H1 (cell line): ENCODE measurements around the gene PPP2R2D. TPM values are rescaled to one million over a fixed set of nuclear protein-coding genes. Genes with fewer than 3 reads are reported as not detected.

Experiments used
- CTCF ChIA-PET: fragments of 300-600 bp; sonication (Branson Sonifier 250); formaldehyde crosslinking; loops from one replicate; lab custom pipeline; 2021; ENCODE audit not compliant: partially characterized antibody; lab: Charles Lee
- POLR2A ChIA-PET: fragments of 300-600 bp; sonication (Branson Sonifier 250); formaldehyde crosslinking; loops from one replicate; lab custom pipeline; 2021; ENCODE audit warnings: inconsistent platforms; ENCODE audit not compliant: partially characterized antibody; lab: Charles Lee
- DNase-seq, 2 experiments: peaks; one replicate each; pipeline versions ENCODE4 v3.0.0 to v3.0.0-alpha.2; 2010 to 2022; ENCODE audit warnings: low spot score in 2 of 2, low read depth in 1 of 2, mixed read lengths in 1 of 2
- FAIRE-seq: peaks from 2 replicates; lab custom pipeline; 2011; peaks lifted over from hg19 to GRCh38; lab: Jason Lieb, UNC
- H2AFZ ChIP-seq: 2 replicates; pipeline ENCODE4 v1.8.1; 2012; ENCODE audit warnings: low read length, inconsistent platforms
- H2AK5ac ChIP-seq: 2 replicates; pipeline ENCODE4 v1.6.1; 2013; ENCODE audit warnings: low read depth, low read length
- H2BK120ac ChIP-seq: replicated peaks from 2 replicates; pipeline ENCODE3; 2013; ENCODE audit warnings: low read depth, low read length, inconsistent platforms
- H2BK12ac ChIP-seq: 2 replicates; pipeline ENCODE4 v1.6.1; 2013; ENCODE audit warnings: low read depth, low read length
- H2BK15ac ChIP-seq: 2 replicates; pipeline ENCODE4 v1.6.1; 2013; ENCODE audit warnings: low read length
- H2BK20ac ChIP-seq: 2 replicates; pipeline ENCODE4 v1.6.1; 2013; ENCODE audit warnings: low read length
- H2BK5ac ChIP-seq: 2 replicates; pipeline ENCODE4 v1.6.1; 2013; ENCODE audit warnings: low read depth, low read length
- H3K14ac ChIP-seq: 2 replicates; pipeline ENCODE4 v1.6.1; 2013; ENCODE audit warnings: inconsistent platforms; ENCODE audit not compliant: insufficient read length
- H3K18ac ChIP-seq: 2 replicates; pipeline ENCODE4 v1.6.1; 2013; ENCODE audit warnings: low read length; ENCODE audit errors: extremely low read depth
- H3K23ac ChIP-seq: 2 replicates; pipeline ENCODE4 v1.6.1; 2013; ENCODE audit warnings: inconsistent platforms; ENCODE audit not compliant: insufficient read length
- H3K23me2 ChIP-seq: 2 replicates; pipeline ENCODE4 v1.6.1; 2013; ENCODE audit warnings: low read depth, low read length
- H3K27ac ChIP-seq: 2 replicates; pipeline ENCODE4 v1.6.1; 2011; ENCODE audit warnings: low read depth, low read length, inconsistent platforms
- H3K27me3 ChIP-seq, 4 experiments: replicated peaks in 1 of 4; 1 replicate in 1 of 4; 2 replicates in 3 of 4; pipeline versions ENCODE4 v1.6.1 to v1.8.1; 2011 to 2013; ENCODE audit warnings: low read length in 3 of 4, mild to moderate bottlenecking in 3 of 4, inconsistent platforms in 2 of 4, mixed read lengths in 2 of 4, moderate library complexity in 1 of 4; ENCODE audit not compliant: control insufficient read depth in 3 of 4, insufficient read depth in 3 of 4; ENCODE audit errors: extremely low read depth in 1 of 4
- H3K36me3 ChIP-seq, 4 experiments: 2 replicates each; pipeline versions ENCODE4 v1.6.1 to v1.8.1; 2011 to 2013; ENCODE audit warnings: mild to moderate bottlenecking in 4 of 4, low read length in 3 of 4, moderate library complexity in 2 of 4, control low read depth in 1 of 4, inconsistent platforms in 1 of 4; ENCODE audit not compliant: insufficient read depth in 4 of 4, control insufficient read depth in 2 of 4
- H3K4ac ChIP-seq: replicated peaks from 2 replicates; pipeline ENCODE3; 2013; ENCODE audit warnings: low read length, low read depth, mixed read lengths, inconsistent platforms; ENCODE audit not compliant: insufficient read length
- H3K4me1 ChIP-seq, 4 experiments: replicated peaks in 1 of 4; 1 replicate in 1 of 4; 2 replicates in 3 of 4; pipeline versions ENCODE4 v1.6.1 to v1.8.1; 2011 to 2013; ENCODE audit warnings: low read length in 3 of 4, inconsistent platforms in 2 of 4, mixed read lengths in 1 of 4; ENCODE audit not compliant: insufficient read depth in 4 of 4, control insufficient read depth in 3 of 4
- H3K4me2 ChIP-seq, 2 experiments: 2 replicates each; pipeline versions ENCODE4 v1.6.1 to v1.8.1; 2011 to 2013; ENCODE audit warnings: low read depth in 2 of 2, low read length in 2 of 2, control low read depth in 1 of 2, inconsistent platforms in 1 of 2, mild to moderate bottlenecking in 1 of 2; ENCODE audit not compliant: insufficient read depth in 1 of 2
- H3K4me3 ChIP-seq, 4 experiments: fragments of 200-600, 300-600 bp in 1 of 4; sonication (generic), shearing (Covaris generic), sonication (Bioruptor Twin) in 1 of 4; 2 replicates each; pipeline versions ENCODE4 v1.5.1 to v1.8.1; 2011 to 2016; ENCODE audit warnings: low read length in 4 of 4, low read depth in 3 of 4, control low read depth in 2 of 4, inconsistent platforms in 2 of 4, mild to moderate bottlenecking in 2 of 4, mixed read lengths in 1 of 4, moderate library complexity in 1 of 4; ENCODE audit not compliant: insufficient read depth in 2 of 4; ENCODE audit errors: extremely low read depth in 1 of 4
- H3K56ac ChIP-seq: replicated peaks from 2 replicates; pipeline ENCODE3; 2013; ENCODE audit warnings: low read depth, mild to moderate bottlenecking, mixed read lengths, low read length, inconsistent platforms; ENCODE audit not compliant: insufficient read length
- H3K79me1 ChIP-seq: 2 replicates; pipeline ENCODE4 v1.6.1; 2013; ENCODE audit warnings: low read depth, low read length, control low read depth
- H3K79me2 ChIP-seq, 2 experiments: 2 replicates each; pipeline versions ENCODE4 v1.6.1 to v1.8.1; 2012 to 2013; ENCODE audit warnings: low read length in 2 of 2, mild to moderate bottlenecking in 2 of 2, inconsistent platforms in 1 of 2; ENCODE audit not compliant: insufficient read depth in 2 of 2, control insufficient read depth in 1 of 2
- H3K9ac ChIP-seq, 4 experiments: replicated peaks in 1 of 4; 1 replicate in 1 of 4; 2 replicates in 3 of 4; pipeline versions ENCODE4 v1.6.1 to v1.8.1; 2011 to 2013; ENCODE audit warnings: low read depth in 3 of 4, low read length in 3 of 4, control low read depth in 2 of 4, mild to moderate bottlenecking in 2 of 4, moderate library complexity in 2 of 4, inconsistent platforms in 1 of 4; ENCODE audit errors: extremely low read depth in 1 of 4
- H3K9me3 ChIP-seq, 2 experiments: 2 replicates each; pipeline versions ENCODE4 v1.6.1 to v1.8.1; 2012 to 2013; ENCODE audit warnings: mild to moderate bottlenecking in 2 of 2, moderate library complexity in 2 of 2, control low read depth in 1 of 2, inconsistent platforms in 1 of 2, low read depth in 1 of 2, low read length in 1 of 2, mixed read lengths in 1 of 2; ENCODE audit not compliant: insufficient read depth in 2 of 2
- H4K20me1 ChIP-seq, 2 experiments: replicated peaks in 1 of 2; 2 replicates each; pipeline versions ENCODE3 to v1.8.1; 2011 to 2013; ENCODE audit warnings: inconsistent platforms in 2 of 2, low read length in 2 of 2, mild to moderate bottlenecking in 1 of 2; ENCODE audit not compliant: insufficient read depth in 2 of 2, control insufficient read depth in 1 of 2
- H4K5ac ChIP-seq: 2 replicates; pipeline ENCODE4 v1.6.1; 2013; ENCODE audit warnings: low read length, low read depth, mixed read lengths, inconsistent platforms; ENCODE audit not compliant: insufficient read length
- H4K8ac ChIP-seq: 2 replicates; pipeline ENCODE4 v1.8.0; 2013; ENCODE audit warnings: mild to moderate bottlenecking, moderate library complexity, low read length, inconsistent platforms; ENCODE audit not compliant: insufficient read depth; ENCODE audit errors: extremely low read depth
- H4K91ac ChIP-seq: replicated peaks from 2 replicates; pipeline ENCODE3; 2013; ENCODE audit warnings: low read length, mixed read lengths, inconsistent platforms; ENCODE audit not compliant: insufficient read length
- BACH1 ChIP-seq: IDR thresholded peaks from 2 replicates; pipeline ENCODE4 v1.6.1; 2012; ENCODE audit warnings: low read length, improper control_type of control experiment
- CEBPB ChIP-seq: IDR thresholded peaks from 2 replicates; pipeline ENCODE4 v1.6.1; 2012; ENCODE audit warnings: low read depth, low read length
- EGR1 ChIP-seq: IDR thresholded peaks from 2 replicates; pipeline ENCODE4 v1.6.1; 2011; ENCODE audit warnings: low read depth, low read length, borderline replicate concordance
- GABPA ChIP-seq: IDR thresholded peaks from 2 replicates; pipeline ENCODE4 v1.6.1; 2011; ENCODE audit warnings: mild to moderate bottlenecking, low read length, moderate library complexity, borderline replicate concordance; ENCODE audit not compliant: insufficient read depth
- KDM1A ChIP-seq: fragments of 200-600, 300-600 bp; sonication (generic); IDR thresholded peaks from 2 replicates; pipeline ENCODE4 v1.7.1; 2016; ENCODE audit warnings: mild to moderate bottlenecking, low read length, borderline replicate concordance
- POLR2A ChIP-seq, 2 experiments: IDR thresholded peaks; 1 replicate in 1 of 2; 2 replicates in 1 of 2; pipeline ENCODE4 v1.6.1; 2011; ENCODE audit warnings: low read depth in 2 of 2, low read length in 2 of 2, mild to moderate bottlenecking in 2 of 2; ENCODE audit errors: control extremely low read depth in 1 of 2
- SP1 ChIP-seq: IDR thresholded peaks from 2 replicates; pipeline ENCODE4 v1.6.1; 2011; ENCODE audit warnings: low read depth, low read length
- SP2 ChIP-seq: IDR thresholded peaks from 2 replicates; pipeline ENCODE4 v1.6.1; 2012; ENCODE audit warnings: mild to moderate bottlenecking, low read length, inconsistent platforms
- SRF ChIP-seq: IDR thresholded peaks from 2 replicates; pipeline ENCODE4 v1.6.1; 2011; ENCODE audit warnings: mild to moderate bottlenecking, low read depth, low read length, moderate library complexity
- TBP ChIP-seq: IDR thresholded peaks from 2 replicates; pipeline ENCODE4 v1.6.1; 2011; ENCODE audit warnings: low read depth, low read length, improper control_type of control experiment
- WGBS, 2 experiments: shearing (Covaris generic) in 1 of 2; methylation state at CpG; one replicate each; pipeline versions ENCODE4 v1.1.6 to v1.1.7; 2013 to 2015; ENCODE audit warnings: low lambda C conversion rate in 2 of 2, mixed read lengths in 2 of 2, inconsistent platforms in 1 of 2, low coverage in 1 of 2, missing lambda C conversion rate in 1 of 2; ENCODE audit not compliant: insufficient replicate concordance in 2 of 2, insufficient coverage in 1 of 2, insufficient read length in 1 of 2; ENCODE audit errors: extremely low coverage in 1 of 2, missing lambda C conversion rate in 1 of 2; 5-methylcytosine and 5-hydroxymethylcytosine counted together
- polyA plus RNA-seq, 7 experiments: library from polyadenylated mRNA; depleted of rRNA in 3 of 7; stranded (reverse) in 5 of 7; unstranded in 2 of 7; fragments of >200 nt in 5 of 7; fragments of 200-250 nt in 2 of 7; gene quantifications; 1 replicate in 5 of 7; 2 replicates in 1 of 7; 4 replicates in 1 of 7; pipeline versions ENCODE4 v1.2.1 to v1.2.3, GENCODE V29; 2011 to 2013; ENCODE audit warnings: missing spikeins in 2 of 7, mixed read lengths in 2 of 7
- total RNA-seq: library from RNA; stranded (reverse); fragmentation: NEBNext Ultra II Directional; extraction: Animal tissue kit (Norgen Biotek cat#: 25700); gene quantifications from 2 replicates; pipeline ENCODE4 v1.2.1, GENCODE V29; 2021
- TF ChIP-seq, protein P1 (sequence below): IDR thresholded peaks from 2 replicates; pipeline ENCODE4 v1.6.1; 2012; ENCODE audit warnings: inconsistent platforms

PPP2R2D gene
- total and polyA plus RNA-seq, 2 of the 8 experiments (the other 6 are each of a cell fraction or from before 2014, with no cell fraction given) = 25.4 to 32.8 TPM

DNA sequence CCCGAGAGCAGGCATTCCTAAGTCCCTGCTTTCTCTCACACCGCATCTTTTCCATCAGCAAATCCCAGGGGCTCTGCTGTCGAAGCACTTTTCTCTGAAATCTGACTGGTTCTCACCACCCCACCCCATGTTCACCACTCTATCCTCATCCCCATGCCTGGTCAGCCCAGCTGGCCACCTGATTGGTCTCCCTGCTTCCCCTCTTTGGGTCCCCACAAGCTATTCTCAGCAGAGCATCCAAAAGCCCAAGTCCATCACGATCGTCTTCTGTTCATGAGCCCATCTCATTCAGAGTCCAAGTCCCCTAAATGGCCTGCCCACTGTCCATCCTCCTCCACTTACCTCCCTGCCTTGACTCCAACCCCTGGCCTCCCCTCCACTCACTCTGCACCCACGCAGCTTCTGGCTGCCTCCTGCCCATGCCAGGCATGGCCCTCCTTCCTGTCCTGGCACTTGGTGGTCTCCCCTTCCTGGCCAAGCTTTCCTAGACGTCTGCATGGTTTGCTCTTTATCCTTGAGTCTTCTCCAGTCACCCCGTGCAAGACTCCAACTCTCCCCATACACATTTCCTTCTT, 1.6 kb upstream of the PPP2R2D start:
- DNase-seq (no peak), FAIRE-seq (no peak)
- H4K8ac ChIP-seq = no peak overlapping the region
- H3K4me2 ChIP-seq = peak overlapping the region in 1 of 2 experiments; percentile 50; a peak in 1 of 4 replicates
- ChIA-PET POLR2A (interaction anchor here (1.0 to 3.9 kb wide), 5 partner anchors 8 to 62 kb away, joined by 3 to 12 read pairs (median 4); no protein-coding TSS in a partner anchor), CTCF (interaction anchor here (0.9 to 1.8 kb wide), 12 partner anchors 8 to 258 kb away, joined by 3 to 11 read pairs (median 4); no protein-coding TSS in a partner anchor)
- 0 out of 2 replicates have a peak overlapping the region, but pooled peaks have one; percentile 77 for H2AK5ac ChIP-seq
- H3K27ac ChIP-seq = no peak overlapping the region
- no peak overlapping the region for H2AFZ ChIP-seq
- H3K4me1 ChIP-seq = peaks cover 0 to 2% (median 0%) of the 10 kb centered on the region in 4 experiments; a peak in 3 of 7 replicates
- H3K79me2 ChIP-seq = peaks cover 10 to 27% of the 10 kb centered on the region in 2 experiments
- H3K79me1 ChIP-seq = no peaks in the 10 kb centered on the region
- H3K56ac ChIP-seq = no peak overlapping the region
- H3K4ac ChIP-seq = no peak overlapping the region
- no peak overlapping the region for H3K14ac ChIP-seq
- H2BK12ac ChIP-seq = peak overlapping the region; percentile 75; the same call in 1 of the 2 replicates
- H3K4me3 ChIP-seq = no peak overlapping the region
- peaks cover 0 to 2% (median 0%) of the 10 kb centered on the region in 4 experiments; a peak in 3 of 7 replicates for H3K27me3 ChIP-seq
- peaks cover 2% of the 10 kb centered on the region; the same call in 1 of the 2 replicates for H3K23me2 ChIP-seq
- no peaks in the 10 kb centered on the region for H3K9me3 ChIP-seq
- no peaks in the 10 kb centered on the region for H3K36me3 ChIP-seq
- no peak overlapping the region for H2BK120ac ChIP-seq
- no peak overlapping the region for H4K5ac ChIP-seq
- peaks cover 8% of the 10 kb centered on the region in 2 experiments for H4K20me1 ChIP-seq
- no peak overlapping the region for H3K23ac ChIP-seq
- H4K91ac ChIP-seq = no peak overlapping the region
- H2BK5ac ChIP-seq = no peak overlapping the region
- 82% methylated on average over 8 of the region's 8 CpGs; no CpG with 5 or more reads in 1 of the 2 experiments for WGBS, 2 experiments
- H2BK15ac ChIP-seq = no peak overlapping the region; the same call in 1 of the 2 replicates
- no peak overlapping the region for H3K9ac ChIP-seq
- H2BK20ac ChIP-seq = no peak overlapping the region
- H3K18ac ChIP-seq = no peak overlapping the region
- TF ChIP-seq SP1 (no peak), SRF (no peak), POLR2A (IDR thresholded peaks at IDR 0.05; ENCODE audit: control extremely low read depth in 1 of 2, low read depth in 2 of 2, low read length in 2 of 2) (no peak), SP2 (no peak), BACH1 (no peak), KDM1A (no peak), EGR1 (no peak), GABPA (no peak), CEBPB (no peak), TBP (no peak)
- TF ChIP-seq, protein P1, sequence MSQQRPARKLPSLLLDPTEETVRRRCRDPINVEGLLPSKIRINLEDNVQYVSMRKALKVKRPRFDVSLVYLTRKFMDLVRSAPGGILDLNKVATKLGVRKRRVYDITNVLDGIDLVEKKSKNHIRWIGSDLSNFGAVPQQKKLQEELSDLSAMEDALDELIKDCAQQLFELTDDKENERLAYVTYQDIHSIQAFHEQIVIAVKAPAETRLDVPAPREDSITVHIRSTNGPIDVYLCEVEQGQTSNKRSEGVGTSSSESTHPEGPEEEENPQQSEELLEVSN = no peak
